HG03103 (cell line): Measurements from ENCODE around the gene GPRC5C.

Experiments used
- ATAC-seq: cut with Tn5 transposase; IDR thresholded peaks from one replicate; pipeline ENCODE4 v1.9.1; 2021; ENCODE audit warnings: low read depth; ENCODE audit not compliant: unreplicated experiment

Gene GPRC5C

DNA sequence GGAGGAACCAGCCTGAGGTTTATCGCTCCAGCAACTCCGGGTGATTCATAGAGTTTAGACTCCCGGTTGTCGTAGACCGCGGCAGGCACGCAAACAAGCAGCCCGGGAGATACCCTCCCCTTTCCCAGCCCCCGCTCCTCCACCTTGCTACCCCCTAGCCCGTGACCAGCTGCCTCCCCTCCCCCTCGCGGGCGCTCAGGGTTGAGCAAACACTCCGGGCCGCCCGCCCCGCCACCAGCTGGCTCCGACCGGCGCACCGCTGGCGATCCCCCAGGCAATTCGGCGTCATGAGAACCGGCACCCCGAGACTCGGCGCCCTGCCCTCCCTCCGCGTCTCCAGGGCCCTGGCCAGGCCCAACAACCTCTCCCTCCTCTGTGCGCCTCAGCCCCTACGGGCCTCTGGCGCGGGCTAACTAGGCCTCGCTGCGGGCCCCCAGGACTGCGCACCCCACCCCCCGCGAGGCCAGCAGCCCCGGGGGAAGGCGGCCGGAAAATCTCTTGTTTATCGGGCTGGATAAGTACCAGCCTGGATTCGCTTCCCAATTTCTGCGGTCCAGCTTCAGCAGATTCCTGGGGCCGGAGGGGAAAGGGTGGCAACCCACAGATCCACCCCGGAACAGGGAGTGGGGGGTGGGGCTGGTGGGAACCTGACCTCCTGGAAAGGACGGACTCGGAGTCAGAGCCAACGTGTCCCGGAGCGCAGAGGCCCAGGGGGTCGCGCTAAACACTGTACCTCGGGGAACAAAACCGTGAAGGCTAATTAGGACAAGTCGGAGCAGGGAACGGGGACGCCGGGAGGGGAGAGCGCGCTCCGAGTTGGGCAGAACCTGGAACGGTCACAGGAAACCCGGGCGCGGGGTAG is 951 bp upstream of the GPRC5C start:
- ATAC-seq = no peak

DNA sequence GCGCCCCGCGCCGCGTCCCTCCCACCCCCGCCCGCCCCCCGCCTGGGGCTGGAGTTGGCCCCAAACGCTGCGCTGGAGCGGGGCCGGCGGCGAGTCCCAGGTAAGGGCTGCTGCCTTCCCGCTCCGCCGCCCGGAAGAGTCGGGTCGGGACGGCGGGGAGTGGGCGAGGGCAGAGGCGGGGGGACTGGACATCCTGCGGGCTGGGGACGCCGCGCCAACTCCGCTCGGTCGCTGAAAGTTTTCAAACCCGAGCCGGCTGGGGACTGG is 469 bp downstream of the GPRC5C start:
- no peak for ATAC-seq

- no peak for ATAC-seq
These were observed 991 bp downstream of the GPRC5C start for GRCh38 chr17:74432766-74433391.

DNA sequence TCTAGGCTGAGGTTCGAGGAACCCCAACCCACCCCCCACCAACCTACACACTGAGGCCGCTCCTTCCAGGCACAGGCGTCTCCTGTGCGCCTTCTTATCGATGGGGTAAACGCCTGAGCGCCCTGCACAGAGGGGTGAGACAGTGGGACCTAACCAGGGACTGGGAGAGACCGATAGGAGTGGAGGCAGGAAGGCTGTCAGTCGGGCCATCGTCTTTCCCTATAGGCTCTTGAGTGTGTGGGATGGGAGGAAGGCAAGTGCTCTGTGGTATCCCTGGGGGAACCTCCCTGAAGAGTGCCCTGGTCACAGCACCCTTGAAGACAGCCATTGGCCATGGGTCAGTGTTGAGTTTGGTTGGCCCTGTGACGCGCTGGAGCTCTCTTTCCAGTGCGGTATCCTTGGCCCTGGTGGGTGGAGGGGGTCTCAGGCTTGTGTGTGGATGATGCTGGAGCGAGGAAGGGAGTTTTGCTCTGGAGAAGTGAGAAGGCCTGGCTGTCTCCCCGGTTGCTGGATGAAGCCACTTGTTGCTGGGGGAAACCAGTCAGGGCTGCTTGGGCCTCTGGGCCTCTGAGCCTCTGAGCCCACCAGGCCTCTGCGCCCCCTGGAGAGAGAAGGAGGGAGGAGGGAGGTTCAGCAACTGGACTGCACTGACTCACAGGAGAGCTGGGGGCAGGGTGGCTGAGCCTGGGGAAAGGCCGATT is 1.7 kb downstream of the GPRC5C start:
- ATAC-seq = no peak

GRCh38 chr17:74435775-74436359 is 4.0 kb downstream of the GPRC5C start:
- no peak for ATAC-seq

DNA sequence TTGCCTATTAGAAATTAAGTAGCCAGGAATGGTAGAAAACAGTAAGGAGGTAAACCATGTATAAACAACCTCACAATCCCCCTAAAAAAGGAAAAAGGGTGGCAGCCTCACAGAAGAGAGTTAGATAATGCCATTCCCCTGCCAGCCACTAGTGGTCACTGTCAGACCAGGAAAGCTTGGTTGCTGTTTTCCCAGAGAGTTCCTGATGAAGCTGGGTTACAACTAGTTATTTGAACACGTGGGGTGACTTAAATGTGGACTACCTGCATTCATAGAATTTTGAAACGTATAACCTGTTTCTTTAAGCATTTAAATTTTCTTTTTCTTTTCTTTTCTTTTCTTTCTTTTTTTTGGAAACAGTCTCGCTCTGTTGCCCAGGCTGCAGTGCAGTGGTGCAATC is 5.8 kb downstream of the GPRC5C start:
- ATAC-seq = no peak

- no peak for ATAC-seq
These were observed 8.0 kb downstream of the GPRC5C start for GRCh38 chr17:74439691-74440567.

GRCh38 chr17:74441537-74441936 is 9.6 kb downstream of the GPRC5C start:
- ATAC-seq = no peak

GRCh38 chr17:74442291-74442669 is 10.4 kb downstream of the GPRC5C start:
- ATAC-seq = no peak

GRCh38 chr17:74442670-74443515 is 11.0 kb downstream of the GPRC5C start:
- peak; percentile 43 for ATAC-seq

- no peak for ATAC-seq
These were observed 11.8 kb downstream of the GPRC5C start for GRCh38 chr17:74443516-74444296.

DNA sequence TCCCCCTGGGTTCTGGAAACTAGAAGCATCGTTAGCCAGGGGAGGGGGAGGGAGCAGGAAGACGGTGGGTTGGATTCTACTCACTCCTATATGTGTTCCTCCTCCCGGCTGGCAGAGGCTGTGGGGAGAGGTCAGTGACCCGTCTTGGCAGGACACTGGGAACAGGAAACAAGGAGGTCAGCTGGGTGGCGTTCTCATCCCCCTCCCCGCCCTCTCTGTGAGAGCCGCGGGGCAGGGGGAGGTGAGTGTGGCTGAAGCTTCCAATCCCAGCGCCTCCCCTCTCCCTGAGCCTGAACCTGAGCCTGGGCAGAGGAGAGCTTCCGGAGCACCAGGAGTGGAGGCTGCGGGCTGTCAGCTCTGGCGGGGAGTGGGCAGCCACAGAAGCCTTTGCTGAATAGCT is 12.5 kb downstream of the GPRC5C start:
- no peak for ATAC-seq

DNA sequence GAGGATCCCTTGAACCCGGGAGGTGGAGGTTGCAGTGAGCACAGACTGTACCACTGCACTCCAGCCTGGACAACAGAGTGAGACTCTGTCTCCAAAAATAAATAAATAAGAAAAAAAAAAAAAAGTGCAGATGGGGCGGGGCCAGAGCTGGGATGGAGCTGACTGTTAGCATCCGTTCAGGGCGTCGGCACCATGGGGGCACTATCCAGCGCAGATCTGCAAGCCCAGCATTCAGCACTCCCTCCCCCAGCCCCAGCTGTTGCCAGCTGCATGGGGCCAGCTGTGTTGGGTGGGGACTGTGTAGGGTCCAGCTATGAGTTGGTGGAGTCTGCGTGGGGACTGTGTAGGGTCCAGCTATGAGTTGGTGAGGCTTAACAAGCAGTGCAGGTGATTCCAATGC is 13.3 kb downstream of the GPRC5C start:
- ATAC-seq = no peak

GRCh38 chr17:74446551-74447500 is 14.9 kb downstream of the GPRC5C start:
- ATAC-seq = no peak

- ATAC-seq = no peak
These were observed 15.8 kb downstream of the GPRC5C start for GRCh38 chr17:74447628-74448159.

DNA sequence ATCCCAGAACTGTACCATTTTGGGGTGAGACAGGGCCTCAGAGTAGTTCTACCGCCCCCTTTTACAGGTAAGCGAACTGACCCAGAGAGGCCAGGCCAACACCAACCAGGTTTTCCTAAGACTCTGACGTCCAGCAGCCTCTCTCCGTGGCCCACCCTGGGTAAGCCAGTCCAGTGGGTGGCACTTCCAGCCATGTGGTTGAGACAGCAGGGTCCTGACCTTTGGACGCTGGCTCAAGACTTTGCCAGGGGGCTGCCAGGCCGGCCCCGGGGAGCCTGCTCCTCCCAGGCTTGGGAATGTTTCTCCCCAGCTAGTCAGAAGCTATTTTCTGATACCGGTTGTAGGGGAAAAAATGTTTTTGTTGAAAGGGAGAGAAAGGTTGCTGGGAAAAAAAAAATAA is 16.9 kb downstream of the GPRC5C start:
- no peak for ATAC-seq

- no peak for ATAC-seq
These were observed 17.4 kb downstream of the GPRC5C start for GRCh38 chr17:74449306-74449705.

GRCh38 chr17:74449773-74450172 is 17.9 kb downstream of the GPRC5C start:
- no peak for ATAC-seq
